T-cell (primary cell): ENCODE measurements around the gene UTS2B. TPM values are rescaled to one million over a fixed set of nuclear protein-coding genes. Genes with fewer than 3 reads are reported as not detected.

ENCODE experiments used
- ATAC-seq, 4 experiments: fragments of 200-7000 bp in 3 of 4; fragments of 150-1000 bp in 1 of 4; cut with Tn5 transposase; replicated peaks in 1 of 4; 1 replicate in 3 of 4; 2 replicates in 1 of 4; pipeline ENCODE4 v1.10.0; 2021; ENCODE audit warnings: moderate library complexity in 3 of 4, mild to moderate bottlenecking in 2 of 4, moderate number of reproducible peaks in 1 of 4
- CTCF ChIA-PET, 2 donors: fragments of 300-600 bp; sonication (Branson Sonifier 250); formaldehyde crosslinking; loops; one replicate each; lab custom pipeline; 2022; ENCODE audit warnings: antibody characterized with exemption in 2 of 2; lab: Charles Lee
- POLR2A ChIA-PET, 2 donors: fragments of 300-600 bp; sonication (Branson Sonifier 250); formaldehyde crosslinking; loops; one replicate each; lab custom pipeline; 2022; ENCODE audit warnings: antibody characterized with exemption in 2 of 2; lab: Charles Lee
- DNase-seq, 35 experiments: peaks; one replicate each; pipeline versions ENCODE4 v3.0.0 to v3.0.0-alpha.2; 2013 to 2023
- H3K27ac ChIP-seq: one replicate; pipeline ENCODE4 v1.5.1; 2013; ENCODE audit warnings: low read length
- H3K27me3 ChIP-seq, 2 experiments: replicated peaks in 1 of 2; 1 replicate in 1 of 2; 2 replicates in 1 of 2; pipeline versions ENCODE4 v1.6.1 to v1.7.0; 2013; ENCODE audit warnings: low read length in 1 of 2, mixed read lengths in 1 of 2; ENCODE audit not compliant: control insufficient read depth in 2 of 2, insufficient read depth in 2 of 2; ENCODE audit errors: extremely low read depth in 1 of 2
- H3K36me3 ChIP-seq, 2 donors: 1 replicate in 1 of 2; 2 replicates in 1 of 2; pipeline versions ENCODE4 v1.6.1 to v1.7.0; 2013; ENCODE audit warnings: low read length in 1 of 2; ENCODE audit not compliant: control insufficient read depth in 2 of 2, insufficient read depth in 1 of 2; ENCODE audit errors: extremely low read depth in 1 of 2
- H3K4me1 ChIP-seq, 2 experiments: 1 replicate in 1 of 2; 2 replicates in 1 of 2; pipeline versions ENCODE4 v1.6.1 to v1.7.0; 2013; ENCODE audit warnings: low read length in 2 of 2, mixed read lengths in 1 of 2; ENCODE audit not compliant: insufficient read depth in 2 of 2, control insufficient read depth in 1 of 2; ENCODE audit errors: extremely low read depth in 1 of 2
- H3K4me3 ChIP-seq, 2 donors: 1 replicate in 1 of 2; 2 replicates in 1 of 2; pipeline versions ENCODE4 v1.5.1 to v1.7.0; 2013; ENCODE audit warnings: mild to moderate bottlenecking in 2 of 2, low read length in 1 of 2, moderate library complexity in 1 of 2; ENCODE audit not compliant: control insufficient read depth in 1 of 2; ENCODE audit errors: extremely low read depth in 1 of 2
- H3K9me3 ChIP-seq: 2 replicates; pipeline ENCODE4 v1.7.0; 2013
- H3K27ac Mint-ChIP-seq, 2 donors: one replicate each; pipeline ENCODE4 v1.8.0; 2020 to 2021; ENCODE audit warnings: mild to moderate bottlenecking in 2 of 2, mixed read lengths in 2 of 2
- H3K27me3 Mint-ChIP-seq, 2 donors: one replicate each; pipeline ENCODE4 v1.8.0; 2021 to 2022; ENCODE audit warnings: mixed read lengths in 2 of 2
- H3K36me3 Mint-ChIP-seq: one replicate; pipeline ENCODE4 v1.8.0; 2021; ENCODE audit warnings: mixed read lengths
- H3K4me1 Mint-ChIP-seq, 3 donors: one replicate each; pipeline ENCODE4 v1.8.0; 2020 to 2022; ENCODE audit warnings: mixed read lengths in 3 of 3, mild to moderate bottlenecking in 1 of 3
- H3K4me3 Mint-ChIP-seq, 3 donors: one replicate each; pipeline ENCODE4 v1.8.0; 2020 to 2022; ENCODE audit warnings: mild to moderate bottlenecking in 3 of 3, mixed read lengths in 3 of 3, moderate library complexity in 3 of 3
- H3K9me3 Mint-ChIP-seq, 3 donors: one replicate each; pipeline ENCODE4 v1.8.0; 2020 to 2022; ENCODE audit warnings: mixed read lengths in 3 of 3
- WGBS: methylation state at CpG from one replicate; pipeline ENCODE4 v1.1.5; 2013; ENCODE audit warnings: missing lambda C conversion rate; ENCODE audit not compliant: insufficient coverage; 5-methylcytosine and 5-hydroxymethylcytosine counted together
- total RNA-seq, 35 experiments: library from RNA in 6 of 35; stranded (reverse) in 6 of 35; fragments of 120-200 nt in 1 of 35; gene quantifications; one replicate each; pipeline versions ENCODE4 v1.2.1 to v1.2.4 and lab custom pipeline; 2013 to 2026

Gene UTS2B
- total RNA-seq, 5 donors from 2014 or later (not counting 1 experiment from before 2014, with no cell fraction given) = 0.32 to 0.36 TPM; not detected in 3

GRCh38 chr3:191330530-191331048 lies 263 bp upstream of the UTS2B start:
- Mint-ChIP-seq H3K4me1 (peaks cover 15 to 42% (median 20%) of the 10 kb centered on the region in 3 donors), H3K9me3 (no peaks in the 10 kb centered on the region), H3K4me3 (peak overlapping the region; percentile 70 to 78 (median 74)), H3K36me3 (no peaks in the 10 kb centered on the region), H3K27ac (no peak overlapping the region), H3K27me3 (peaks cover 6 to 15% of the 10 kb centered on the region in 2 donors)
- Histone ChIP-seq H3K4me1 (peaks cover 9 to 16% of the 10 kb centered on the region in 2 experiments), H3K27me3 (peaks cover 2 to 13% of the 10 kb centered on the region in 2 experiments), H3K27ac (no peak overlapping the region), H3K9me3 (no peaks in the 10 kb centered on the region), H3K4me3 (no peak overlapping the region), H3K36me3 (no peaks in the 10 kb centered on the region)
- no peak for DNase-seq
- ChIA-PET POLR2A (no interaction called here), CTCF (no interaction called here)
- no peak for ATAC-seq
- WGBS = 75% methylated on average over 10 of the region's 11 CpGs

GRCh38 chr3:191328962-191329653 lies 1.2 kb downstream of the UTS2B start, which contains the start of gene CCDC50:
Gene CCDC50, plus strand, starts transcription at chr3:191329394. Its CDS starts 281 bp downstream, at chr3:191329675.
- H3K27ac ChIP-seq = peak within 1 kb of the TSS; percentile 18
- no peaks in the 10 kb centered on the region for H3K9me3 ChIP-seq
- ATAC-seq (peak; percentile 35 to 74 (median 56)), DNase-seq (peak in 28 of 35 experiments; percentile 4 to 53 (median 26))
- peaks cover 9 to 16% of the 10 kb centered on the region in 2 experiments for H3K4me1 ChIP-seq
- peaks cover 2 to 13% of the 10 kb centered on the region in 2 experiments for H3K27me3 ChIP-seq
- peaks cover 15 to 38% (median 20%) of the 10 kb centered on the region in 3 donors for H3K4me1 Mint-ChIP-seq
- ChIA-PET POLR2A (no interaction called here), CTCF (no interaction called here)
- H3K4me3 ChIP-seq = peak within 1 kb of the TSS; percentile 54 to 77
- peak within 1 kb of the TSS; percentile 62 to 84 for H3K27ac Mint-ChIP-seq
- H3K9me3 Mint-ChIP-seq = no peaks in the 10 kb centered on the region
- H3K27me3 Mint-ChIP-seq = peaks cover 6 to 15% of the 10 kb centered on the region in 2 donors
- no peaks in the 10 kb centered on the region for H3K36me3 Mint-ChIP-seq
- 2% methylated on average over 61 of the region's 63 CpGs for WGBS
- H3K4me3 Mint-ChIP-seq = peak within 1 kb of the TSS; percentile 70 to 78 (median 74)
- H3K36me3 ChIP-seq = no peaks in the 10 kb centered on the region

GRCh38 chr3:191328383-191328961 lies 1.9 kb downstream of the UTS2B start:
- ATAC-seq = peak; percentile 18 to 62 (median 42)
- peaks cover 2 to 13% of the 10 kb centered on the region in 2 experiments for H3K27me3 ChIP-seq
- H3K27ac ChIP-seq = peak overlapping the region; percentile 18
- H3K4me1 ChIP-seq = peaks cover 9 to 16% of the 10 kb centered on the region in 2 experiments
- DNase-seq = no peak
- Mint-ChIP-seq H3K4me3 (peak overlapping the region; percentile 57 to 78 (median 70)), H3K27me3 (peaks cover 6 to 15% of the 10 kb centered on the region in 2 donors), H3K9me3 (peaks cover 0 to 2% (median 0%) of the 10 kb centered on the region in 3 donors), H3K36me3 (no peaks in the 10 kb centered on the region), H3K27ac (peak overlapping the region; percentile 62 to 84), H3K4me1 (peaks cover 15 to 35% (median 20%) of the 10 kb centered on the region in 3 donors)
- CTCF ChIA-PET = no interaction called here
- 77% methylated on average over 5 of the region's 9 CpGs for WGBS
- no peaks in the 10 kb centered on the region for H3K36me3 ChIP-seq
- POLR2A ChIA-PET = no interaction called here
- H3K9me3 ChIP-seq = no peaks in the 10 kb centered on the region
- peak overlapping the region; percentile 54 to 77 for H3K4me3 ChIP-seq

- H3K4me3 Mint-ChIP-seq = no peak overlapping the region
- peaks cover 6 to 15% of the 10 kb centered on the region in 2 donors for H3K27me3 Mint-ChIP-seq
- peaks cover 0 to 4% (median 0%) of the 10 kb centered on the region in 3 donors for H3K9me3 Mint-ChIP-seq
- CTCF ChIA-PET = no interaction called here
- no peak overlapping the region for H3K27ac Mint-ChIP-seq
- Histone ChIP-seq H3K4me1 (peaks cover 9 to 16% of the 10 kb centered on the region in 2 experiments), H3K36me3 (no peaks in the 10 kb centered on the region), H3K9me3 (no peaks in the 10 kb centered on the region), H3K27me3 (peaks cover 2 to 13% of the 10 kb centered on the region in 2 experiments), H3K4me3 (no peak overlapping the region), H3K27ac (no peak overlapping the region)
- POLR2A ChIA-PET = no interaction called here
- WGBS = no CpG with 5 or more reads among the region's 2 CpGs
- no peaks in the 10 kb centered on the region for H3K36me3 Mint-ChIP-seq
- ATAC-seq (no peak), DNase-seq (no peak)
- peaks cover 15 to 29% (median 17%) of the 10 kb centered on the region in 3 donors for H3K4me1 Mint-ChIP-seq
Measured at GRCh38 chr3:191327526-191327925, 2.8 kb downstream of the UTS2B start.

- H3K4me1 Mint-ChIP-seq = peaks cover 7 to 10% (median 9%) of the 10 kb centered on the region in 3 donors
- POLR2A ChIA-PET = no interaction called here
Measured at GRCh38 chr3:191324936-191325335, 5.4 kb downstream of the UTS2B start.

GRCh38 chr3:191321019-191321767 lies 9.1 kb downstream of the UTS2B start:
- POLR2A ChIA-PET = no interaction called here
- Histone ChIP-seq H3K36me3 (no peaks in the 10 kb centered on the region), H3K4me1 (no peaks in the 10 kb centered on the region), H3K9me3 (no peaks in the 10 kb centered on the region), H3K4me3 (no peak overlapping the region), H3K27ac (no peak overlapping the region), H3K27me3 (no peaks in the 10 kb centered on the region)
- no peaks in the 10 kb centered on the region for H3K36me3 Mint-ChIP-seq
- peaks cover 0 to 4% (median 0%) of the 10 kb centered on the region in 3 donors for H3K9me3 Mint-ChIP-seq
- CTCF ChIA-PET = no interaction called here
- no CpG with 5 or more reads among the region's 4 CpGs for WGBS
- H3K4me1 Mint-ChIP-seq = no peaks in the 10 kb centered on the region
- no peak overlapping the region for H3K4me3 Mint-ChIP-seq
- ATAC-seq = no peak
- no peak overlapping the region for H3K27ac Mint-ChIP-seq
- peaks cover 0 to 6% of the 10 kb centered on the region in 2 donors for H3K27me3 Mint-ChIP-seq
- DNase-seq = no peak

More at GRCh38 chr3:191324936-191325335, 5.4 kb downstream of the UTS2B start:
- no CpG with 5 or more reads among the region's 2 CpGs for WGBS
- no peaks in the 10 kb centered on the region for H3K36me3 ChIP-seq
- no peaks in the 10 kb centered on the region for H3K36me3 Mint-ChIP-seq
- CTCF ChIA-PET = no interaction called here
- no peak overlapping the region for H3K27ac Mint-ChIP-seq
- no peak overlapping the region for H3K4me3 ChIP-seq
- no peaks in the 10 kb centered on the region for H3K9me3 ChIP-seq
- no peak overlapping the region for H3K4me3 Mint-ChIP-seq
- H3K4me1 ChIP-seq = peaks cover 2 to 10% of the 10 kb centered on the region in 2 experiments
- peaks cover 0 to 4% (median 0%) of the 10 kb centered on the region in 3 donors for H3K9me3 Mint-ChIP-seq
- peaks cover 0 to 12% of the 10 kb centered on the region in 2 experiments for H3K27me3 ChIP-seq
- DNase-seq (no peak), ATAC-seq (no peak)
- no peak overlapping the region for H3K27ac ChIP-seq
- peaks cover 7 to 12% of the 10 kb centered on the region in 2 donors for H3K27me3 Mint-ChIP-seq
